ENCODE results near the gene TEKT2. TPM values are rescaled to one million over a fixed set of nuclear protein-coding genes. Genes with fewer than 3 reads are reported as not detected.

TEKT2 gene
- total and polyA plus RNA-seq, 2 of the 8 experiments (the other 6 are each of a cell fraction or from before 2014, with no cell fraction given), result 1.6 to 1.7 TPM

- TF ChIP-seq, protein P1, sequence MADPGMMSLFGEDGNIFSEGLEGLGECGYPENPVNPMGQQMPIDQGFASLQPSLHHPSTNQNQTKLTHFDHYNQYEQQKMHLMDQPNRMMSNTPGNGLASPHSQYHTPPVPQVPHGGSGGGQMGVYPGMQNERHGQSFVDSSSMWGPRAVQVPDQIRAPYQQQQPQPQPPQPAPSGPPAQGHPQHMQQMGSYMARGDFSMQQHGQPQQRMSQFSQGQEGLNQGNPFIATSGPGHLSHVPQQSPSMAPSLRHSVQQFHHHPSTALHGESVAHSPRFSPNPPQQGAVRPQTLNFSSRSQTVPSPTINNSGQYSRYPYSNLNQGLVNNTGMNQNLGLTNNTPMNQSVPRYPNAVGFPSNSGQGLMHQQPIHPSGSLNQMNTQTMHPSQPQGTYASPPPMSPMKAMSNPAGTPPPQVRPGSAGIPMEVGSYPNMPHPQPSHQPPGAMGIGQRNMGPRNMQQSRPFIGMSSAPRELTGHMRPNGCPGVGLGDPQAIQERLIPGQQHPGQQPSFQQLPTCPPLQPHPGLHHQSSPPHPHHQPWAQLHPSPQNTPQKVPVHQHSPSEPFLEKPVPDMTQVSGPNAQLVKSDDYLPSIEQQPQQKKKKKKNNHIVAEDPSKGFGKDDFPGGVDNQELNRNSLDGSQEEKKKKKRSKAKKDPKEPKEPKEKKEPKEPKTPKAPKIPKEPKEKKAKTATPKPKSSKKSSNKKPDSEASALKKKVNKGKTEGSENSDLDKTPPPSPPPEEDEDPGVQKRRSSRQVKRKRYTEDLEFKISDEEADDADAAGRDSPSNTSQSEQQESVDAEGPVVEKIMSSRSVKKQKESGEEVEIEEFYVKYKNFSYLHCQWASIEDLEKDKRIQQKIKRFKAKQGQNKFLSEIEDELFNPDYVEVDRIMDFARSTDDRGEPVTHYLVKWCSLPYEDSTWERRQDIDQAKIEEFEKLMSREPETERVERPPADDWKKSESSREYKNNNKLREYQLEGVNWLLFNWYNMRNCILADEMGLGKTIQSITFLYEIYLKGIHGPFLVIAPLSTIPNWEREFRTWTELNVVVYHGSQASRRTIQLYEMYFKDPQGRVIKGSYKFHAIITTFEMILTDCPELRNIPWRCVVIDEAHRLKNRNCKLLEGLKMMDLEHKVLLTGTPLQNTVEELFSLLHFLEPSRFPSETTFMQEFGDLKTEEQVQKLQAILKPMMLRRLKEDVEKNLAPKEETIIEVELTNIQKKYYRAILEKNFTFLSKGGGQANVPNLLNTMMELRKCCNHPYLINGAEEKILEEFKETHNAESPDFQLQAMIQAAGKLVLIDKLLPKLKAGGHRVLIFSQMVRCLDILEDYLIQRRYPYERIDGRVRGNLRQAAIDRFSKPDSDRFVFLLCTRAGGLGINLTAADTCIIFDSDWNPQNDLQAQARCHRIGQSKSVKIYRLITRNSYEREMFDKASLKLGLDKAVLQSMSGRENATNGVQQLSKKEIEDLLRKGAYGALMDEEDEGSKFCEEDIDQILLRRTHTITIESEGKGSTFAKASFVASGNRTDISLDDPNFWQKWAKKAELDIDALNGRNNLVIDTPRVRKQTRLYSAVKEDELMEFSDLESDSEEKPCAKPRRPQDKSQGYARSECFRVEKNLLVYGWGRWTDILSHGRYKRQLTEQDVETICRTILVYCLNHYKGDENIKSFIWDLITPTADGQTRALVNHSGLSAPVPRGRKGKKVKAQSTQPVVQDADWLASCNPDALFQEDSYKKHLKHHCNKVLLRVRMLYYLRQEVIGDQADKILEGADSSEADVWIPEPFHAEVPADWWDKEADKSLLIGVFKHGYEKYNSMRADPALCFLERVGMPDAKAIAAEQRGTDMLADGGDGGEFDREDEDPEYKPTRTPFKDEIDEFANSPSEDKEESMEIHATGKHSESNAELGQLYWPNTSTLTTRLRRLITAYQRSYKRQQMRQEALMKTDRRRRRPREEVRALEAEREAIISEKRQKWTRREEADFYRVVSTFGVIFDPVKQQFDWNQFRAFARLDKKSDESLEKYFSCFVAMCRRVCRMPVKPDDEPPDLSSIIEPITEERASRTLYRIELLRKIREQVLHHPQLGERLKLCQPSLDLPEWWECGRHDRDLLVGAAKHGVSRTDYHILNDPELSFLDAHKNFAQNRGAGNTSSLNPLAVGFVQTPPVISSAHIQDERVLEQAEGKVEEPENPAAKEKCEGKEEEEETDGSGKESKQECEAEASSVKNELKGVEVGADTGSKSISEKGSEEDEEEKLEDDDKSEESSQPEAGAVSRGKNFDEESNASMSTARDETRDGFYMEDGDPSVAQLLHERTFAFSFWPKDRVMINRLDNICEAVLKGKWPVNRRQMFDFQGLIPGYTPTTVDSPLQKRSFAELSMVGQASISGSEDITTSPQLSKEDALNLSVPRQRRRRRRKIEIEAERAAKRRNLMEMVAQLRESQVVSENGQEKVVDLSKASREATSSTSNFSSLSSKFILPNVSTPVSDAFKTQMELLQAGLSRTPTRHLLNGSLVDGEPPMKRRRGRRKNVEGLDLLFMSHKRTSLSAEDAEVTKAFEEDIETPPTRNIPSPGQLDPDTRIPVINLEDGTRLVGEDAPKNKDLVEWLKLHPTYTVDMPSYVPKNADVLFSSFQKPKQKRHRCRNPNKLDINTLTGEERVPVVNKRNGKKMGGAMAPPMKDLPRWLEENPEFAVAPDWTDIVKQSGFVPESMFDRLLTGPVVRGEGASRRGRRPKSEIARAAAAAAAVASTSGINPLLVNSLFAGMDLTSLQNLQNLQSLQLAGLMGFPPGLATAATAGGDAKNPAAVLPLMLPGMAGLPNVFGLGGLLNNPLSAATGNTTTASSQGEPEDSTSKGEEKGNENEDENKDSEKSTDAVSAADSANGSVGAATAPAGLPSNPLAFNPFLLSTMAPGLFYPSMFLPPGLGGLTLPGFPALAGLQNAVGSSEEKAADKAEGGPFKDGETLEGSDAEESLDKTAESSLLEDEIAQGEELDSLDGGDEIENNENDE (IDR thresholded peaks at IDR 0.05; ENCODE audit: insufficient replicate concordance, low read length), result no peak
- TF ChIP-seq SAP30 (IDR thresholded peaks at IDR 0.05; ENCODE audit: insufficient read depth, insufficient replicate concordance, low read length), result peak; percentile 81
- TF ChIP-seq ZNF274 (IDR thresholded peaks at IDR 0.05; ENCODE audit: borderline replicate concordance, extremely low read depth, low read length), result no peak
- TF ChIP-seq MAFK (IDR thresholded peaks at IDR 0.05; ENCODE audit: low read depth, low read length), result no peak
- TF ChIP-seq PHF8 (conservative IDR thresholded peaks at IDR 0.05; ENCODE audit: low read depth, low read length), result peak; percentile 99
- TF ChIP-seq SP4 (IDR thresholded peaks at IDR 0.05; ENCODE audit: low read length), result 0 out of 2 replicates have a peak, but pooled peaks have one; percentile 43
- TF ChIP-seq CREB1 (IDR thresholded peaks at IDR 0.05), result peak; percentile 96
- TF ChIP-seq POLR2AphosphoS5 (IDR thresholded peaks at IDR 0.05; ENCODE audit: low read depth, low read length), result peak; percentile 97
- peak; percentile 65 for TF ChIP-seq E2F6 (IDR thresholded peaks at IDR 0.05)
These were observed 4.9 kb downstream of the TEKT2 start, which contains the start of gene ADPRS (continued) for GRCh38 chr1:36088577-36089392.
